Ramos (cell line): ENCODE results near the gene ITGA1.
"Not testable (repeated sequence)": the region's sequence is repeated elsewhere in the genome, so short reads cannot be mapped to it uniquely, and the experiment has no call there.

Source experiments
- in situ Hi-C: fragments of 300-500 bp; cut with MboI; formaldehyde crosslinking; loops from one replicate; pipeline ENCODE4 v1.14.3; 2022; ENCODE audit warnings: low sequenced_read_pairs; ENCODE audit not compliant: unreplicated experiment

ITGA1 gene

GRCh38 chr5:52824827-52825226, 37.1 kb downstream of the ITGA1 start:
- in situ Hi-C loops: no loop called here

DNA sequence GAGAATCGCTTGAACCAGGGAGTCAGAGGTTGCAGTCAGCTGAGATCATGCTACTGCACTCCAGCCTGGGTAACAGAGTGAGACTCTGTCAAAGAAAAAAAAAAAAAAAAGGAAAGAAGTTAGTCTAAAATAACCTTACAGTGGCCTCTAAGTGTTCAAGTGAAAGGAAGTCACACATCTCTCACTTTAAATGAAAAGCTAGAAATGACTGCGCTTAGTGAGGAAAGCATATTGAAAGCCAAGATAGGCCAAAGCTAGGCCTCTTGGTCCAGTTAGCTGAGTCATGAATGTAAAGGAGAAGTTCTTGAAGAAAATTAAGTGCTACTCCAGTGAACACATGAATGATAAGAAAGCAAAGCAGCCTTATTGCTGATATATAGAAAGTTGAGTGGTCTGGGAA, 38.1 kb downstream of the ITGA1 start:
- in situ Hi-C loops: no loop called here

DNA sequence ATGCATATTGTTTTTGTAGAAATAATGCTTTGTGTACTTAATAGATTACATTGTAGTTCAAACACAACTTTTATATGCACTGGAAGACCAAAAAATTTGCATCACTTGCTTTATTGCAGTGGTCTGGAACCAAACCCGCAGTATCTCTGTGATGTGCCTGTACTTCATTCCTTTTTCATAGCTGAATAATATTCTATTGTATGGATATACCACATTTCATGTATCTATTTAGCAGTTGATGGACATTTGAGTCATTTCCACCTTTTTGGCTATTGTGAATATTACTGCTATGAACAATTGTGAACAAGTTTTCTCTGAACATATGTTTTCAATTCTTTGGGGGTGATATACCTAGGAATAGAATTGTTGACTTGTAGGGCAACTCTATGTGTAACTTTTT, 40.1 kb downstream of the ITGA1 start:
- in situ Hi-C loops: no loop called here

DNA sequence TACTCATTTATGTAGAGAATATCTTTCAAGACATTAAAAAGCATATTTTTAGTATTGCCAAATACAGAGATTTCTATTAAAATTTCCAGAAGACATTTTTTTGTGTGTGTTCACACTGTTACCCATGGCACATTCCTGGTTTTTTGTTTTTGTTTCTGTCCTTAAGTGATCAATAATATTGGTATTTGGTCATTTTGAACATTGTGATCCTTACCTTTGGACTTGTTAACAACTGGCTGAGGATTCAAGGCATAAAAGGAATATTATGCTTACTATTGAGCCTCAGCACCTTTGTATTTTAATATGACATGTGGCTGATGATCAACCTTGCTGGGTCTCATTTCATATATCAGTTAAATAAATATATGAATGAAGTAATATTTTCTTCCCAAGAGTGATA, 41.9 kb downstream of the ITGA1 start:
- in situ Hi-C loops: no loop called here

GRCh38 chr5:52830650-52831049, 42.9 kb downstream of the ITGA1 start:
- in situ Hi-C loops: no loop called here

- in situ Hi-C loops: no loop called here
Observed at GRCh38 chr5:52831786-52832511, 44.2 kb downstream of the ITGA1 start.

DNA sequence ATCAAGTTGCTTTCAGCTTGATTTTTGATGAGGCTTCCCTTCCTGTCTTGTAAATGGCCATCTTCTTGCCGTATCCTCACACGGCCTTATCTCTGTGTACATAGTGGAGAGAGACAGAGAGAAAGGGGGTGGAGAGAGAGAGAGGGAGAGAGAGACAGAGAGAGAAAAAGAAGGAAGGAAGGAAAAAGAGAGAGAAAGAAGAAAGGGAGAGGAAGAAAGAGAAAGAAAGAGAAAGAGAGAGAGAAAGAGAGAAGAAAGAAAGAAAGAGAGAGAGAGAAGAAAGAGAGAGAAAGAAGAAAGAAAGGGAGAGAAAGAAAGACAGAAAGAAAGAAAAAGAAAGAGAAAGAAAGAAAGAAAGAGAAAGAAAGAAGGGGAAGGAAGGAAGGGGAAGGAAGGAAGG, 46.6 kb downstream of the ITGA1 start:
- in situ Hi-C loops: no loop called here

- in situ Hi-C loops: no loop called here
Observed at GRCh38 chr5:52837068-52837467, 49.4 kb downstream of the ITGA1 start.

GRCh38 chr5:52837591-52838001, 49.9 kb downstream of the ITGA1 start:
- in situ Hi-C loops: no loop called here

GRCh38 chr5:52838326-52839015, 50.8 kb downstream of the ITGA1 start:
- in situ Hi-C loops: no loop called here

GRCh38 chr5:52839285-52839684, 51.6 kb downstream of the ITGA1 start:
- in situ Hi-C loops: no loop called here

DNA sequence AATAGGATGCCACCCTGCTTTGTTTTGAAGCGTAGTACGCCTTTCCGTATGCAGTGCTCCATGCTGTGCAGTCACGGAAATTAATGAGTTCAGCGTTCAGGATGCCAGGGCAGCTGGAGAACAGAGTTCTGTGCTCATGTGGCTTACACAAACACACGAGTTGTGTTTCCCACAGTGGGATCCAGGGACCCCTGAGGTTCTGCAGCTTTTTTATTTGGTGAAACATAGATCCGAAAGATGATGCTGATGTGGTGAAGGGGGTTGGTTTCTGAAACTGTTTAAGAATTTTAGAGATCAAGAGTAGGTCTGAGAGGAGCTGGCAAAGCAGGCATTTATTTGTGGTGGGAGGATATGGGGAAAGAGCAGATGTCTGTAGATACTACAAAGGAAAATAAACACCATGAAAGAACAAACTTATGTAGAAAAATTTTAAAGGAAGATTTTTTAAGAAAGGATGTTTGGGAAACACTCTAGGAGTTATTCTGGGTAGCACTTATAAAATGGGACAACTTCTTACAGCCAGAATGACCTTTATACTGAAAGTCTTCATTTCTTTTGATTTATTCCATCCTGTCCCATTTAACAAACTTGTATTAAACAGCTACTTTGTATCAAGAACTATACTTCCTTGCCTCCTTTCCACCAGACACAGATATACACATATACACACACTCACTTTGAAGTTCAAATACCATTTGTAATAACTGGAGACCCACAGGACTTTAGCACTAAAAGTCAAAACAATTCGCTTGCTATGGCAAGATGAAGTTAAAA, 52.7 kb downstream of the ITGA1 start:
- in situ Hi-C loops: no loop called here

DNA sequence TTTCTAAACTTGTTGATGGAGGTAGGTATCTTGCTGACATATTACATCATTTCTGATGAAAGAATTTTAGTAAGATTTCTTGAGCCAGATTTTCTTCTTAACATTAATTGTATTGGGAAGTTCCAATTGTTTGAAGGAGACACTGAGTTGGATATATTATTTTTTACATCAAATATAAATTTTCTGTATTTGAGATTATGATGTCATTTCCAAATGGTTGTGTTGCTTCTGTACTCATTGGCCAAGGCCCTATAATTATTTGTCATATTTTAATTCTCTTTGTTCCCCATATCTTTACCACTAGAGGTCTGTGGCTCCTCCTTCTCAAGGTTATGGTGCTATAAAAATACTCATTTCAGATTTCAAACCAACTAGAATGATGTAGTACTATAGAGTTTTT, 53.4 kb downstream of the ITGA1 start:
- in situ Hi-C loops: no loop called here

DNA sequence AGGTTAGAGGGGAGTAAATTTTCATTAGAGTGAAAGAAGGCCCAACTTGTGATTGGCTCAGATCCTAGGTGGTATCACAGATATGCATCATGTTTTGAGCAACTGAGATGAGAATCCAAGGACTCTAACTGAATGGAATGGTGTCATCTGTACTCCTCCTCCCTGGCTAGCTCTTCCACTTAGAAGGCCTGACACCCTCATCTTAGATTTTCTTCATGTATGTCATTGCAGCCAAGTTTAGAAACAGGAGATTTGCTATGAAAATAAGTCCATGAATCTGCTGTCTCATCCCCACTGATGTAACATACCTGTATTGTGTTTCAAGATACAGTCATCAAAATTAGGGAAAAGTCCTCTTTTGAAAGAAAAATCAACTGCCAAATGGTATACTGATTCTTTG, 54.4 kb downstream of the ITGA1 start:
- in situ Hi-C loops: no loop called here

DNA sequence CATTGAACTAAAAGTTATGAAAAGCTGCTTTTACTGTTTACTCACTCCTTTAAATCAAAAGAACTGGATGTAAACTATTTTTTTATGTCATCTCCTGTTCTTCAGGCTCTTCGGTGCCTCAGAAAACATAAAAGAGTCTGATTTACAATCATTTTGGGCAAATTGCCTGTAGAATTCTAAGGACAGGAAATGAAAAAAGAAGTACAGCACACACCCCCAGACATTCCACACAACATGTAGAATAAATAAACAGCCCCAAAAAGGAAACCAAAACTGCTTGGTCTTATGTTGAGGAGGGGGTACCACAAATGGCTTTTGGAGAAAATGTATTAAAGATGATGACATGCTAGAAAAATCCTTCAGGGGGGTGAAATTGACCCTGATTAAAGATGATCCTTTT, 57.2 kb downstream of the ITGA1 start:
- in situ Hi-C loops: no loop called here

- in situ Hi-C loops: no loop called here
Observed at GRCh38 chr5:52846182-52846842, 58.6 kb downstream of the ITGA1 start.

DNA sequence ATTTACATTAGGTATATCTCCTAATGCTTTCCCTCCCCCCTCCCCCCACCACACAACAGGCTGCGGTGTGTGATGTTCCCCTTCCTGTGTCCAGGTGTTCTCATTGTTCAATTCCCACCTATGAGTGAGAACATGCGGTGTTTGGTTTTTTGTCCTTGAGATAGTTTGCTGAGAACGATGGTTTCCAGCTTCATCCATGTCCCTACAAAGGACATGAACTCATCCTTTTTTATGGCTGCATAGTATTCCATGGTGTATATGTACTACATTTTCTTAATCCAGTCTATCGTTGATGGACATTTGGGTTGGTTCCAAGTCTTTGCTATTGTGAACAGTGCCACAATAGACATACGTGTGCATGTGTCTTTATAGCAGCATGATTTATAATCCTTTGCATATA, 61.0 kb downstream of the ITGA1 start:
- in situ Hi-C loops: not testable (repeated sequence)

- in situ Hi-C loops: no loop called here
Observed at GRCh38 chr5:52849544-52849943, 61.8 kb downstream of the ITGA1 start.

DNA sequence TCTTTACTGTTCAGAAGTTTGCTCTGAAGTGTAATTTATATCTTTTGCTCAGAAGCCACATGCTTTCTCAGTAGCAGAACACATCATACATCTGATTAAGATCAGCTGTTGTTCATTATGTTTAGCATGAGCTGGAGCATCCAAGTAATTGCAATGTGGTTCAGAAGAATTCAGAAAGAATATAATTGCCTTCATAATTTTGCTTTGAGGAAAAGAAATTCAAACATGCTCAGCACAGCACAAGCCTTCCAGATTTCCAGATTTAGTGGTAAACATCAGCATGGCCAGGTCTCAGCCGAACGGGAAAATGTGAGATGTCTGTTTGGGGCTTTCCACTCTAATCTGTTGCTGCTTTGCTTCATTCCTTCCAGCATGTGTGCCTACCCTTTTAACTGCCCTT, 65.9 kb downstream of the ITGA1 start:
- in situ Hi-C loops: no loop called here

GRCh38 chr5:52854301-52854700, 66.6 kb downstream of the ITGA1 start:
- in situ Hi-C loops: no loop called here

DNA sequence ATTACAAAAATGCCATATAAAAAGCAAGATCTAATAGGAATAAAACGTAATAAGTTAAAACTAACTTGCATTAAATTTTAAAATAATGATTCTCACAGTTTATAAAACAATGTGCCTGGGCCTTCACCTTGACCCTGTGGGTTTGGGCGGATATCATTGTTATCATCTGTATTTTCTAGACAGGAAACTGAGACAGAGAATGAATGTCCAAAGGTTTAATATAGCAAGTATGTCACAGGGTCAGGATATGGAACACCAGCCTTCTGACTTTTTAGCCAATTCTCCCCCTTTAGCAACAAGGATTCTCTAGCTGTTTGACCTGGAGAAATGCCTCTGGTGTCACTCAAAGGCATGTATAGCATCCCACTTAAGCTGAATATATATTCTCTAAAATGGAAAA, 67.2 kb downstream of the ITGA1 start:
- in situ Hi-C loops: no loop called here
